Measurements from ENCODE around the gene FBXO3. TPM values are rescaled to one million over a fixed set of nuclear protein-coding genes. Genes with fewer than 3 reads are reported as not detected.

FBXO3 gene
- total RNA-seq, 4 donors from 2014 or later = 27.8 to 36.3 (median 28.7) TPM

DNA sequence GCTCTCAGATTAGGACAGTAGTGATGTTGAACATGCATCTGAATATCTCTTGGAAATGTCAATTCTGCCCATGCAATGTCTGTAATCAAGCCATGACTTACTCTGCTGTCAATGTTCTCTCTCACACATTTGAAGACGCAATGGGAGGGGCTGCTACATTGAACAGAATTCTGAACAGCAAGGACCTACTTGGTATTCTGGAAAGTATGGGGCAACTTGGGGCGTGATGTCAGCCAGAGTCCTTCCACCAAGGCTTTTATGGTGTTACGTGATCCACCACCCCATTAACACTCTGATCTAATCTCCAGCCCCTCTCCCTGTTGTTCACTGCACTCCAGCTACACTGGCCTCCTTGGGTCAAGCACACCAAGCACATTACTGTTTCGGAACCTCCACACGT, 31.0 kb downstream of the FBXO3 start:
- TF ChIP-seq POLR2A (IDR thresholded peaks at IDR 0.05) = no peak
- no peak for TF ChIP-seq EP300 (IDR thresholded peaks at IDR 0.05)
- TF ChIP-seq, protein P1, sequence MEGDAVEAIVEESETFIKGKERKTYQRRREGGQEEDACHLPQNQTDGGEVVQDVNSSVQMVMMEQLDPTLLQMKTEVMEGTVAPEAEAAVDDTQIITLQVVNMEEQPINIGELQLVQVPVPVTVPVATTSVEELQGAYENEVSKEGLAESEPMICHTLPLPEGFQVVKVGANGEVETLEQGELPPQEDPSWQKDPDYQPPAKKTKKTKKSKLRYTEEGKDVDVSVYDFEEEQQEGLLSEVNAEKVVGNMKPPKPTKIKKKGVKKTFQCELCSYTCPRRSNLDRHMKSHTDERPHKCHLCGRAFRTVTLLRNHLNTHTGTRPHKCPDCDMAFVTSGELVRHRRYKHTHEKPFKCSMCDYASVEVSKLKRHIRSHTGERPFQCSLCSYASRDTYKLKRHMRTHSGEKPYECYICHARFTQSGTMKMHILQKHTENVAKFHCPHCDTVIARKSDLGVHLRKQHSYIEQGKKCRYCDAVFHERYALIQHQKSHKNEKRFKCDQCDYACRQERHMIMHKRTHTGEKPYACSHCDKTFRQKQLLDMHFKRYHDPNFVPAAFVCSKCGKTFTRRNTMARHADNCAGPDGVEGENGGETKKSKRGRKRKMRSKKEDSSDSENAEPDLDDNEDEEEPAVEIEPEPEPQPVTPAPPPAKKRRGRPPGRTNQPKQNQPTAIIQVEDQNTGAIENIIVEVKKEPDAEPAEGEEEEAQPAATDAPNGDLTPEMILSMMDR (IDR thresholded peaks at IDR 0.05) = no peak

DNA sequence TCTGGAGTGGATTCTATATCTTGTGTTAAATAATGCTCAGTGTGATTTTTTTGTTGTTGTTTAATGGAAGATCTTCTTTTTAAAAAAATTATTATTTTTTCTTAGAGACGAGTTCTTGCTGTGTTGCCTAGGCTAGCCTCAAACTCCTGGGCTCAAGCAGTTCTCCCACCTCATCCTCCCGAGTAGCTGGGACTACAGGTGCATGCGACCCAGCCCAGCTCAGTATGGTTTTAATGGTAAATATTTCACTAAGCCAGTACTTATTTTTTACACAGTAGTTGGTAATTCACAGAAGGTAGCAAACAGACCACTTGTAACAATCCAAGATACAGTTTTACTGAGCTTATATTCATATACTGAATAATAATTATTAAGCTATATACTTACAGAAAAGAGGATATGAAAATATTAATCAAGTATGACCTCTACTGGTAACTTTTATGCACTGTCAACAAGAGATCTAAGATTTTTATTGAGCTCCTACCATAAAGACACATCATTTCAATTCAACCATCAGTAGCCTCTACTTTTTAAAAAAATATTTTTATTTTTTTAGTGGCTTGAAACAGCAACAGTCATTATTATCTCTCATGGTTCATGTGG, 32.0 kb downstream of the FBXO3 start:
- no peaks in the 10 kb centered on the region for H3K27me3 ChIP-seq
- H3K27ac ChIP-seq = peak overlapping the region in 1 of 4 donors; percentile 5
- H3K4me3 ChIP-seq = no peak overlapping the region
- no peak for DNase-seq (ENCODE audit: low spot score in 2 of 2)
- 64 to 69% methylated on average over 3 of the region's 3 CpGs for WGBS, 2 donors
- no peaks in the 10 kb centered on the region for H3K9me3 ChIP-seq
- peaks cover 0 to 22% (median 0%) of the 10 kb centered on the region in 3 donors for H3K36me3 ChIP-seq
- TF ChIP-seq, protein P1 (IDR thresholded peaks at IDR 0.05) = peak; percentile 43 to 66 (median 48)
- no peak for TF ChIP-seq EP300 (IDR thresholded peaks at IDR 0.05)
- peaks cover 0 to 5% (median 0%) of the 10 kb centered on the region in 4 donors for H3K4me1 ChIP-seq

More for the DNA sequence above, 31.0 kb downstream of the FBXO3 start:
- WGBS, 2 donors = 77 to 82% methylated on average over 5 of the region's 5 CpGs
- Histone ChIP-seq H3K9me3 (no peaks in the 10 kb centered on the region), H3K36me3 (peaks cover 0 to 23% (median 0%) of the 10 kb centered on the region in 3 donors), H3K27ac (peak overlapping the region in 1 of 4 donors; percentile 25), H3K27me3 (no peaks in the 10 kb centered on the region), H3K4me1 (peaks cover 0 to 5% (median 2%) of the 10 kb centered on the region in 4 donors), H3K4me3 (no peak overlapping the region)
- no peak for DNase-seq (ENCODE audit: low spot score in 2 of 2)

DNA sequence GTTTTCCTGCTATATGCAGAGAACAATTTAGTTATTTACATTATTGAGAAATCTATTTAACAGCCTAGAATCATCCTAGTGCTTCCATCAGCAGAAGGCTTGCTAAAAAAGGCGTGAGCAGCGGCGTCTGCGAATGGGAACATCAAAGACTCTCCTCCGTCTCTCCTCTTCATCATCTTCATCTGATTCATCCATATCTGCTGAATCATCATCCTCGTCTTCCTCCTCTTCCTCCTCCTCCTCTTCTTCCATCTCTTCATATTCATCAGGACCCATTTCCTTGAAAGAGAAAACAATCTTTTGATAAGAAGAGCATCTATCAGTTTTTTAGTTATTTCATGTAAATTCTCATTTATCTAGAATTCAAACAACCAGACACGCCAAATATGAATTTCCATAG, 32.5 kb downstream of the FBXO3 start:
- Histone ChIP-seq H3K4me1 (peaks cover 0 to 11% (median 2%) of the 10 kb centered on the region in 4 donors), H3K27me3 (no peaks in the 10 kb centered on the region), H3K36me3 (peaks cover 0 to 19% (median 0%) of the 10 kb centered on the region in 3 donors), H3K9me3 (no peaks in the 10 kb centered on the region), H3K27ac (peak overlapping the region in 1 of 4 donors; percentile 5), H3K4me3 (no peak overlapping the region)
- no peak for DNase-seq (ENCODE audit: low spot score in 2 of 2)
- TF ChIP-seq POLR2A (IDR thresholded peaks at IDR 0.05) (no peak), EP300 (IDR thresholded peaks at IDR 0.05) (no peak)
- TF ChIP-seq, protein P1 (IDR thresholded peaks at IDR 0.05) = no peak
- 84 to 85% methylated on average over 7 of the region's 7 CpGs for WGBS, 2 donors

DNA sequence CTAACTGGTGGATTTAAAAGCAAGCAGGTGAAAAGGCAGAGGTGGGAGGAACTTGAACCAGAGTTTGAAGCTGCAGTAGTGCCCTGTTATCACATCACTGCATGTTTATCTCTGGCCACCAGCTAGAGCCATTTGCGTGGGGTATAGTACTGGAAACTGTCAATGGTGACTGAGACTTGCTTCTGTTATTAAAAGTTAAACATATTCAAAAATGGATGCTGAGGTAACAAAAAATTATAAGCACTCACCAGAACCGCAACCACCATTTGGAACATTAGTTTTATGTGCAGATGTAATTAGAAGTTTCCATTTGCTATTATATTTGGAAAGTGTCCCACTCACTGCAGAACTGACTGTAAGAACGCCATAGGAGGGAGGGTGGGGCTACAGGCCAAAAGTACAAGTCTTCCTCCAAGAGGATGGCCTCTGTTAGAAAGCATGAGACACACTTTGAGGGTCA, 36.9 kb downstream of the FBXO3 start:
- Histone ChIP-seq H3K36me3 (peaks cover 0 to 13% (median 0%) of the 10 kb centered on the region in 3 donors), H3K27me3 (no peaks in the 10 kb centered on the region), H3K27ac (peak overlapping the region in 3 of 4 donors; percentile 91 to 98 (median 96)), H3K4me3 (no peak overlapping the region), H3K4me1 (peaks cover 0 to 36% (median 21%) of the 10 kb centered on the region in 4 donors), H3K9me3 (no peaks in the 10 kb centered on the region)
- no peak for TF ChIP-seq EP300 (IDR thresholded peaks at IDR 0.05)
- WGBS, 2 donors = 57 to 60% methylated on average over 3 of the region's 3 CpGs
- DNase-seq (ENCODE audit: low spot score in 2 of 2) = no peak

GRCh38 chr11:33736148-33736812, 38.0 kb downstream of the FBXO3 start, which contains the start of gene CD59:
Gene CD59, minus strand, starts transcription at chr11:33736423. Its CDS starts 13,978 bp downstream, at chr11:33722445.
- Histone ChIP-seq H3K27me3 (no peaks in the 10 kb centered on the region), H3K9me3 (no peaks in the 10 kb centered on the region), H3K4me1 (peaks cover 0 to 46% (median 23%) of the 10 kb centered on the region in 4 donors), H3K36me3 (peaks cover 0 to 19% (median 0%) of the 10 kb centered on the region in 3 donors), H3K27ac (peak within 1 kb of the TSS; percentile 91 to 98 (median 96)), H3K4me3 (peak within 1 kb of the TSS; percentile 76 to 89 (median 81))
- 0% methylated on average over 38 to 40 of the region's 48 CpGs for WGBS, 2 donors
- DNase-seq (ENCODE audit: low spot score in 2 of 2) = peak; percentile 92 to 94
- TF ChIP-seq EP300 (IDR thresholded peaks at IDR 0.05) = peak in 1 of 2 donors; percentile 99
- TF ChIP-seq POLR2A (IDR thresholded peaks at IDR 0.05) = peak; percentile 91 to 97
- TF ChIP-seq, protein P1 (IDR thresholded peaks at IDR 0.05) = peak in 1 of 5 experiments; percentile 29

Data from tibial nerve (tissue), 4 donors.